Measurements from ENCODE around the gene C11orf68.

Gene C11orf68

DNA sequence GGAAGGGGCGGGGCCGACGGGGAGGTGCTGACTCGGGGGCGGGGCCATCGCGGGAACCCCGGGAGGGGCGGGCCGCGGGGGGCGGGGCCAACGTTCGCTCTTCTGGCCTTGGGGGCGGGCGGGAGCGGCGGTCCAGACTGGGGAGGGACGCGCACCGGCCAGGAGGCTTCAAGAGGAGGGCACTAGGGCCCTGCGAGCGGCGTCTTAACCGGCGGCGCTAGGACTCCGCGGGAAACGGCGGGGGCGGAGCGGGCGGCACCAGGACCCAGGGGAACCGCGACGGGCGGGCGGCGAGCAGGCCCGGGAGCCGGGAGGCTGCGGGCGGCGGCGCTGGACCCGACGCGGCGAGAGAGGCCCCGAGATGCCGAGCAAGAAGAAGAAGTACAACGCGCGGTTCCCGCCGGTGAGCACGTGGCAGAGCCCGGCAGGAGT, 295 bp upstream of the C11orf68 start, which contains the start of gene DRAP1 (continued):
- TF ChIP-seq, protein P1, sequence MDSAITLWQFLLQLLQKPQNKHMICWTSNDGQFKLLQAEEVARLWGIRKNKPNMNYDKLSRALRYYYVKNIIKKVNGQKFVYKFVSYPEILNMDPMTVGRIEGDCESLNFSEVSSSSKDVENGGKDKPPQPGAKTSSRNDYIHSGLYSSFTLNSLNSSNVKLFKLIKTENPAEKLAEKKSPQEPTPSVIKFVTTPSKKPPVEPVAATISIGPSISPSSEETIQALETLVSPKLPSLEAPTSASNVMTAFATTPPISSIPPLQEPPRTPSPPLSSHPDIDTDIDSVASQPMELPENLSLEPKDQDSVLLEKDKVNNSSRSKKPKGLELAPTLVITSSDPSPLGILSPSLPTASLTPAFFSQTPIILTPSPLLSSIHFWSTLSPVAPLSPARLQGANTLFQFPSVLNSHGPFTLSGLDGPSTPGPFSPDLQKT (IDR thresholded peaks at IDR 0.05; ENCODE audit: borderline replicate concordance, low read depth, low read length), result no peak
- no peak for TF ChIP-seq ZNF747 (tag by site-specific recombination; IDR thresholded peaks at IDR 0.05)
- TF ChIP-seq ZNF10 (tag by site-specific recombination; IDR thresholded peaks at IDR 0.05), result no peak
- peak; percentile 69 for TF ChIP-seq ZNF596 (tag by site-specific recombination; IDR thresholded peaks at IDR 0.05)
- no peak for TF ChIP-seq TCF7L2 (IDR thresholded peaks at IDR 0.05; ENCODE audit: borderline replicate concordance, low read depth, low read length)
- no peak for TF ChIP-seq SCRT2 (tag by site-specific recombination; IDR thresholded peaks at IDR 0.05)
- TF ChIP-seq ZNF132 (tag by site-specific recombination; IDR thresholded peaks at IDR 0.05; ENCODE audit: borderline replicate concordance), result no peak
- no peak for TF ChIP-seq PRDM6 (tag by site-specific recombination; IDR thresholded peaks at IDR 0.05)
- TF ChIP-seq, protein P2, sequence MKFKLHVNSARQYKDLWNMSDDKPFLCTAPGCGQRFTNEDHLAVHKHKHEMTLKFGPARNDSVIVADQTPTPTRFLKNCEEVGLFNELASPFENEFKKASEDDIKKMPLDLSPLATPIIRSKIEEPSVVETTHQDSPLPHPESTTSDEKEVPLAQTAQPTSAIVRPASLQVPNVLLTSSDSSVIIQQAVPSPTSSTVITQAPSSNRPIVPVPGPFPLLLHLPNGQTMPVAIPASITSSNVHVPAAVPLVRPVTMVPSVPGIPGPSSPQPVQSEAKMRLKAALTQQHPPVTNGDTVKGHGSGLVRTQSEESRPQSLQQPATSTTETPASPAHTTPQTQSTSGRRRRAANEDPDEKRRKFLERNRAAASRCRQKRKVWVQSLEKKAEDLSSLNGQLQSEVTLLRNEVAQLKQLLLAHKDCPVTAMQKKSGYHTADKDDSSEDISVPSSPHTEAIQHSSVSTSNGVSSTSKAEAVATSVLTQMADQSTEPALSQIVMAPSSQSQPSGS (tag by site-specific recombination; IDR thresholded peaks at IDR 0.05; ENCODE audit: low read depth), result no peak
- TF ChIP-seq ZFHX2 (tag by site-specific recombination; conservative IDR thresholded peaks at IDR 0.05), result peak; percentile 67
- TF ChIP-seq, protein P3, sequence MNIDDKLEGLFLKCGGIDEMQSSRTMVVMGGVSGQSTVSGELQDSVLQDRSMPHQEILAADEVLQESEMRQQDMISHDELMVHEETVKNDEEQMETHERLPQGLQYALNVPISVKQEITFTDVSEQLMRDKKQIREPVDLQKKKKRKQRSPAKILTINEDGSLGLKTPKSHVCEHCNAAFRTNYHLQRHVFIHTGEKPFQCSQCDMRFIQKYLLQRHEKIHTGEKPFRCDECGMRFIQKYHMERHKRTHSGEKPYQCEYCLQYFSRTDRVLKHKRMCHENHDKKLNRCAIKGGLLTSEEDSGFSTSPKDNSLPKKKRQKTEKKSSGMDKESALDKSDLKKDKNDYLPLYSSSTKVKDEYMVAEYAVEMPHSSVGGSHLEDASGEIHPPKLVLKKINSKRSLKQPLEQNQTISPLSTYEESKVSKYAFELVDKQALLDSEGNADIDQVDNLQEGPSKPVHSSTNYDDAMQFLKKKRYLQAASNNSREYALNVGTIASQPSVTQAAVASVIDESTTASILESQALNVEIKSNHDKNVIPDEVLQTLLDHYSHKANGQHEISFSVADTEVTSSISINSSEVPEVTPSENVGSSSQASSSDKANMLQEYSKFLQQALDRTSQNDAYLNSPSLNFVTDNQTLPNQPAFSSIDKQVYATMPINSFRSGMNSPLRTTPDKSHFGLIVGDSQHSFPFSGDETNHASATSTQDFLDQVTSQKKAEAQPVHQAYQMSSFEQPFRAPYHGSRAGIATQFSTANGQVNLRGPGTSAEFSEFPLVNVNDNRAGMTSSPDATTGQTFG (tag by site-specific recombination; IDR thresholded peaks at IDR 0.05; ENCODE audit: borderline replicate concordance), result peak; percentile 36; the same call in 1 of the 2 replicates
- peak; percentile 75 for TF ChIP-seq ZBTB6 (tag by site-specific recombination; IDR thresholded peaks at IDR 0.05)
- no peak for TF ChIP-seq ZNF777 (tag by site-specific recombination; IDR thresholded peaks at IDR 0.05; ENCODE audit: borderline replicate concordance)
- no peak for TF ChIP-seq ZNF701 (tag by site-specific recombination; IDR thresholded peaks at IDR 0.05)
- no peak for TF ChIP-seq ZNF114 (tag by site-specific recombination; IDR thresholded peaks at IDR 0.05)
- TF ChIP-seq ZNF175 (tag by site-specific recombination; IDR thresholded peaks at IDR 0.05), result no peak
- no peak for TF ChIP-seq ZNF514 (tag by site-specific recombination; IDR thresholded peaks at IDR 0.05)
- no peak for TF ChIP-seq ZNF558 (tag by site-specific recombination; IDR thresholded peaks at IDR 0.05)
- TF ChIP-seq ZNF658 (tag by site-specific recombination; IDR thresholded peaks at IDR 0.05), result no peak
- TF ChIP-seq, protein P4, sequence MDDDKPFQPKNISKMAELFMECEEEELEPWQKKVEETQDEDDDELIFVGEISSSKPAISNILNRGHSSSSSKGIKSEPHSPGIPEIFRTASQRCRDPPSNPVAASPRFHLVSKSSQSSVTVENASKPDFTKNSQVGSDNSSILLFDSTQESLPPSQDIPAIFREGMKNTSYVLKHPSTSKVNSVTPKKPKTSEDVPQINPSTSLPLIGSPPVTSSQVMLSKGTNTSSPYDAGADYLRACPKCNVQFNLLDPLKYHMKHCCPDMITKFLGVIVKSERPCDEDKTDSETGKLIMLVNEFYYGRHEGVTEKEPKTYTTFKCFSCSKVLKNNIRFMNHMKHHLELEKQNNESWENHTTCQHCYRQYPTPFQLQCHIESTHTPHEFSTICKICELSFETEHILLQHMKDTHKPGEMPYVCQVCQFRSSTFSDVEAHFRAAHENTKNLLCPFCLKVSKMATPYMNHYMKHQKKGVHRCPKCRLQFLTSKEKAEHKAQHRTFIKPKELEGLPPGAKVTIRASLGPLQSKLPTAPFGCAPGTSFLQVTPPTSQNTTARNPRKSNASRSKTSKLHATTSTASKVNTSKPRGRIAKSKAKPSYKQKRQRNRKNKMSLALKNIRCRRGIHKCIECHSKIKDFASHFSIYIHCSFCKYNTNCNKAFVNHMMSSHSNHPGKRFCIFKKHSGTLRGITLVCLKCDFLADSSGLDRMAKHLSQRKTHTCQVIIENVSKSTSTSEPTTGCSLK (tag by site-specific recombination; IDR thresholded peaks at IDR 0.05), result no peak
- 0 out of 2 replicates have a peak, but pooled peaks have one; percentile 60 for TF ChIP-seq ZNF350 (tag by site-specific recombination; IDR thresholded peaks at IDR 0.05)
- no peak for TF ChIP-seq ZNF121 (tag by site-specific recombination; IDR thresholded peaks at IDR 0.05)
- TF ChIP-seq GFI1B (tag by site-specific recombination; IDR thresholded peaks at IDR 0.05), result no peak
- TF ChIP-seq ZSCAN23 (tag by site-specific recombination; IDR thresholded peaks at IDR 0.05), result no peak
- no peak for TF ChIP-seq YY2 (tag by site-specific recombination; IDR thresholded peaks at IDR 0.05)
- no peak for TF ChIP-seq ZNF48 (tag by site-specific recombination; IDR thresholded peaks at IDR 0.05)
- peak; percentile 93 for TF ChIP-seq KLF8 (tag by site-specific recombination; IDR thresholded peaks at IDR 0.05)
- TF ChIP-seq RBAK (tag by site-specific recombination; IDR thresholded peaks at IDR 0.05), result no peak
- no peak for TF ChIP-seq ZNF157 (tag by site-specific recombination; IDR thresholded peaks at IDR 0.05)
- no peak for TF ChIP-seq ZNF248 (tag by site-specific recombination; IDR thresholded peaks at IDR 0.05)
- peak; percentile 38; the same call in 1 of the 2 replicates for TF ChIP-seq ZNF629 (tag by site-specific recombination; IDR thresholded peaks at IDR 0.05)
- TF ChIP-seq ZNF138 (tag by site-specific recombination; IDR thresholded peaks at IDR 0.05; ENCODE audit: borderline replicate concordance), result no peak
- no peak for TF ChIP-seq OVOL3 (tag by site-specific recombination; IDR thresholded peaks at IDR 0.05)

Data from HEK293 (cell line).